Heart left ventricle (tissue), 16 donors: ENCODE results near the gene TMEM184B. TPM values are rescaled to one million over a fixed set of nuclear protein-coding genes. Genes with fewer than 3 reads are reported as not detected.

ENCODE experiments used
- ATAC-seq, 4 donors: fragments of 200-7000 bp; cut with Tn5 transposase; one replicate each; pipeline ENCODE4 v1.9.1; 2020 to 2022; ENCODE audit warnings: moderate library complexity in 4 of 4, mild to moderate bottlenecking in 3 of 4, moderate number of reproducible peaks in 1 of 4
- DNase-seq, 5 donors: peaks; one replicate each; pipeline ENCODE4 v3.0.0-alpha.2; 2020
- H3K27ac ChIP-seq, 12 donors: fragments of 200-600 bp; sonication (generic) in 4 of 12; one replicate each; pipeline versions ENCODE4 v1.5.0 to v1.8.0; 2016 to 2022; ENCODE audit warnings: mild to moderate bottlenecking in 2 of 12
- H3K27me3 ChIP-seq, 9 donors: fragments of 200-600 bp; sonication (generic) in 2 of 9; one replicate each; pipeline versions ENCODE4 v1.5.1 to v1.8.0; 2016 to 2022; ENCODE audit warnings: mild to moderate bottlenecking in 3 of 9
- H3K36me3 ChIP-seq, 9 donors: fragments of 200-600 bp; sonication (generic) in 2 of 9; one replicate each; pipeline versions ENCODE4 v1.5.0 to v1.8.0; 2018 to 2022; ENCODE audit warnings: mild to moderate bottlenecking in 2 of 9
- H3K4me1 ChIP-seq, 12 donors: fragments of 200-600 bp; sonication (generic) in 4 of 12; one replicate each; pipeline versions ENCODE4 v1.5.0 to v1.8.0; 2016 to 2022; ENCODE audit warnings: mild to moderate bottlenecking in 3 of 12
- H3K4me3 ChIP-seq, 12 donors: fragments of 200-600 bp; sonication (generic) in 4 of 12; one replicate each; pipeline versions ENCODE4 v1.5.0 to v1.8.0; 2017 to 2022; ENCODE audit warnings: mild to moderate bottlenecking in 9 of 12, moderate library complexity in 4 of 12
- H3K9me3 ChIP-seq, 12 donors: fragments of 200-600 bp; sonication (generic) in 4 of 12; one replicate each; pipeline versions ENCODE4 v1.5.0 to v1.8.0; 2016 to 2022; ENCODE audit warnings: mild to moderate bottlenecking in 1 of 12
- POLR2A ChIP-seq, 2 donors: fragments of 450-650 bp; IDR thresholded peaks; one replicate each; pipeline ENCODE4 v1.6.1; 2017; ENCODE audit warnings: antibody characterized with exemption in 2 of 2, mild to moderate bottlenecking in 2 of 2, moderate library complexity in 2 of 2
- WGBS, 4 donors: extraction: QIAGEN DNeasy Blood & Tissue Kit in 2 of 4; methylation state at CpG; one replicate each; pipeline versions ENCODE4 v1.1.5 to v1.1.7; 2013 to 2018; 5-methylcytosine and 5-hydroxymethylcytosine counted together
- intact Hi-C, 10 donors: fragments of 100-400 bp; cut with DNase I; formaldehyde crosslinking; loops; one replicate each; pipeline versions ENCODE4 v1.11.1 to v1.14.2; 2022
- polyA plus RNA-seq, 2 donors: library from polyadenylated mRNA; stranded (reverse); fragments of 200-250 nt; gene quantifications; one replicate each; pipeline ENCODE4 v1.2.3, GENCODE V29; 2013
- total RNA-seq, 9 donors: library from RNA; depleted of rRNA in 2 of 9; stranded (reverse); fragments of >200 nt in 2 of 9; fragmentation: NEBNext Ultra II Directional in 3 of 9; extraction: Animal tissue kit (Norgen Biotek cat#: 25700) in 3 of 9; gene quantifications; one replicate each; pipeline versions ENCODE4 v1.1.0 to v1.2.4, GENCODE V29; 2016 to 2023
- TF ChIP-seq, protein P1 (sequence below), 12 donors: fragments of 200-600 bp; sonication (generic) in 4 of 12; IDR thresholded peaks; one replicate each; pipeline versions ENCODE4 v1.5.0 to v1.8.0; 2018 to 2022; ENCODE audit warnings: antibody characterized with exemption in 12 of 12, mild to moderate bottlenecking in 5 of 12
- donor health status: ischemic (EF 13 %, LVEDD 7.1; RV severe dilation, severe dysfunction).
- donor health status: healthy with polysubstance abuse.
- donor health status: DM: no; HTN: yes; CAD: no.
- donor health status: DM: no; HTN: no; CAD: no.
- donor health status: ischemic (EF 25% LVEDD 6.9; RV normal size, moderate dysfunction).
- donor health status: ischemic (EF 25% LVEDD 5.7; RV mildly dilated, moderate dysfunction).
- donor health status: healthy.
- donor health status: DM: yes; HTN: yes; CAD: no.
- donor health status: ischemic (EF 35%, LVEDD 5.7; RV mildly dilated, moderate dysfunction).
- donor health status: nonischemic (EF 11% LVEDD 7.7; RV severe dilation, severe dysfunction).
- donor health status: DM: yes; HTN: yes; CAD: no.
- donor health status: PGD.
- donor health status: ischemic (EF 29% LVEDD 5.4; RV normal size, mild dysfunction).
- donor health status: nonischemic (EF 23%, LVEDD 6.1; RV moderate dilation, normal function).

TMEM184B gene
- total and polyA plus RNA-seq, 11 donors = 19.5 to 103 (median 47.0) TPM

DNA sequence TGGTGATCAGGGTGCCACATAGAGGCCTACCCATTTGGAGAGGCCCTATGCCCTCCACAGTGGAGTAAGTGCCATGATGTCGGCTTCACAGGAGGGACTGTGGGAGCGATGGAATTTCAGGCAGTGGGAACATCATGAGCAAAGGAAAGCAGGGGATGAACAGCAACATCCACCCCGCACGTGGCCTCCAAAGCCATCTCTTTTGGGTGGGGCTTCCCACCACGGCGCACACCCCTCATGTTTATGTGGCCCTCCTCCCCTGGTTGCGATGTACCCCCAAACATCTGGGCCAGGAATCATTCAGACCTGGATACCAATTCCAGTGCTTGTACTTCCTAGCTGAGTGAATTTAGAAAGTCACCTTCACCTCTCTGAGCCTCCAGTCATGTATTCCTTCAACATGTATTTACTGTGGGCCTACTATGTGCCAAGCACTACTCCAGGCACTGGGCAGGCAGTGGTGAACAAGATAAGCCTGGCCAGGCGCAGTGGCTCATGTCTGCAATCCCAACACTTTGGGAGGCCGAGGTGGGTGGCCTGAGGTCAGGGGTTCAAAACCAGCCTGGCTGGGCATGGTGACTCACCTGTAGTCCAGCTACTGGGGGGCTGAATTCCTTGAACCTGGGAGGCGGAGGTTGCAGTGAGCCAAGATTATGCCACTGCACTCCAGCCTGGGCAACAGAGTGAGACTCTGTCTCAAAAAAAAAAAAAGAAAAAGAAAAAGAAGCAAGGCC lies 72.8 kb downstream of the TMEM184B start:
- WGBS, 4 donors = 79 to 90% (median 86%) methylated on average over 10 of the region's 10 CpGs
- TF ChIP-seq POLR2A (IDR thresholded peaks at IDR 0.05) = no peak
- TF ChIP-seq, protein P1, sequence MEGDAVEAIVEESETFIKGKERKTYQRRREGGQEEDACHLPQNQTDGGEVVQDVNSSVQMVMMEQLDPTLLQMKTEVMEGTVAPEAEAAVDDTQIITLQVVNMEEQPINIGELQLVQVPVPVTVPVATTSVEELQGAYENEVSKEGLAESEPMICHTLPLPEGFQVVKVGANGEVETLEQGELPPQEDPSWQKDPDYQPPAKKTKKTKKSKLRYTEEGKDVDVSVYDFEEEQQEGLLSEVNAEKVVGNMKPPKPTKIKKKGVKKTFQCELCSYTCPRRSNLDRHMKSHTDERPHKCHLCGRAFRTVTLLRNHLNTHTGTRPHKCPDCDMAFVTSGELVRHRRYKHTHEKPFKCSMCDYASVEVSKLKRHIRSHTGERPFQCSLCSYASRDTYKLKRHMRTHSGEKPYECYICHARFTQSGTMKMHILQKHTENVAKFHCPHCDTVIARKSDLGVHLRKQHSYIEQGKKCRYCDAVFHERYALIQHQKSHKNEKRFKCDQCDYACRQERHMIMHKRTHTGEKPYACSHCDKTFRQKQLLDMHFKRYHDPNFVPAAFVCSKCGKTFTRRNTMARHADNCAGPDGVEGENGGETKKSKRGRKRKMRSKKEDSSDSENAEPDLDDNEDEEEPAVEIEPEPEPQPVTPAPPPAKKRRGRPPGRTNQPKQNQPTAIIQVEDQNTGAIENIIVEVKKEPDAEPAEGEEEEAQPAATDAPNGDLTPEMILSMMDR (IDR thresholded peaks at IDR 0.05) = no peak
- H3K9me3 ChIP-seq = no peaks in the 10 kb centered on the region

DNA sequence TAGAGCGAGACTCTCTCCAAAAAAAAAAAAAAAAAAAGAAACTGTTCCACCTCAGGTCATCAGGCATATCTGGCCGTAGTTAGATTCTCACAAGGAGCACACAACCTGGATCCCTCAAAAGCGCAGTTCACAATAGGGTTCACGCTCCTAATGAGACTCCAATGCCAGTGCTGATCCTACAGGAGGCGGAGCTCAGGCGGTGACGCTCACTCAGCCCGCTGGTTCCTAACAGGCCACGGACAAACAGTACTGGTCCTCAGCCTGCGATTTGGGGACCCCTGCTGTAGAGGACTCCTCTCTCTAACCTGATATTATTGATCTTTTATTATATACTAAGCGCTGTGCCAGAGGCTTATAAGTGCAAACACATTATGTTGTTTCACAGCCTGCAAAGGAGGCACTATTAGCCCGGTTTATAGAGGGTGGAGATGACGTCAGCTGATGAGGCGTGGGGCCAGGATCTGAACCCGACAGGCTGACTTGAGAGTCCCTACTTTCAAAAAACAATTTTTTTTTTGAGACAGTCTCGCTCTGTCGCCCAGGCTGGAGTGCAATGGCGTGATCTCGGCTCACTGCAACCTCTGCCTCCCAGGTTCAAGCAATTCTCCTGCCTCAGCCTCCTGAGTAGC lies 75.9 kb downstream of the TMEM184B start:
- WGBS, 4 donors = 74 to 79% (median 77%) methylated on average over 19 of the region's 19 CpGs
- no peak for ATAC-seq

More for the DNA sequence above, 72.8 kb downstream of the TMEM184B start:
- peaks cover 6 to 33% (median 23%) of the 10 kb centered on the region in 12 donors for H3K4me1 ChIP-seq
- no peak overlapping the region for H3K27ac ChIP-seq
- no peaks in the 10 kb centered on the region for H3K27me3 ChIP-seq
- no peaks in the 10 kb centered on the region for H3K36me3 ChIP-seq
- DNase-seq (no peak), ATAC-seq (no peak)
- no peak overlapping the region for H3K4me3 ChIP-seq
- intact Hi-C loops = loop anchor here in 6 of 10 donors (5.0 to 10.0 kb wide), 4 partner anchors 67 to 85 kb away; partner anchors contain the start of genes BAIAP2L2 (in 2 of the 6) and TMEM184B (in 1 of the 6)

DNA sequence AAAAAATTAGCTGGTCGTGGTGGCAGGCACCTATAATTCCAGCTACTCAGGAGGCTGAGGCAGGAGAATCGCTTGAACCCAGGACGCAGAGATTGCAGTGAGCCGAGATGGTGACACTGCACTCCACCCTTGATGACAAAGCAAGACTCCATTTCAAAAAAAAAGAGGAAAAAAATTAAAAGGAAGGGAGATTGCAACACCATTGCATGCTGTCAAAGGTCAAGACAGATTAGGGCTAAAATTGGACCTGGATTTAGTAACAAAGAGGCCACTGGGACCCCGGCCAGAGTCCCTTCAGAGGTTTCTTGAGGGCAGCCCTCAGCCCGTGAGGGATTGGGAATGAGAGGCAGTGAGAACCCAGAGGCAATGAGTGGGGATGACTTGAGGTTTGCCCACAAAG lies 79.2 kb downstream of the TMEM184B start:
- ATAC-seq (peak in 3 of 4 donors; percentile 51 to 60 (median 57)), DNase-seq (peak in 1 of 5 donors; percentile 62)
- H3K9me3 ChIP-seq = no peaks in the 10 kb centered on the region
- 60 to 67% (median 64%) methylated on average over 6 of the region's 6 CpGs for WGBS, 4 donors
- intact Hi-C loops = no loop called here
- no peak overlapping the region for H3K4me3 ChIP-seq
- TF ChIP-seq, protein P1 (IDR thresholded peaks at IDR 0.05) = no peak
- no peak for TF ChIP-seq POLR2A (IDR thresholded peaks at IDR 0.05)
- H3K27ac ChIP-seq = no peak overlapping the region
- peaks cover 0 to 13% (median 4%) of the 10 kb centered on the region in 12 donors for H3K4me1 ChIP-seq
- no peaks in the 10 kb centered on the region for H3K27me3 ChIP-seq
- H3K36me3 ChIP-seq = no peaks in the 10 kb centered on the region

More for the DNA sequence above, 75.9 kb downstream of the TMEM184B start:
- no peak overlapping the region for H3K27ac ChIP-seq
- H3K4me3 ChIP-seq = no peak overlapping the region
- H3K27me3 ChIP-seq = no peaks in the 10 kb centered on the region
- no peaks in the 10 kb centered on the region for H3K9me3 ChIP-seq
- no peak for DNase-seq
- H3K4me1 ChIP-seq = peaks cover 0 to 17% (median 5%) of the 10 kb centered on the region in 12 donors
- TF ChIP-seq POLR2A (IDR thresholded peaks at IDR 0.05) = no peak
- TF ChIP-seq, protein P1 (IDR thresholded peaks at IDR 0.05) = no peak
- H3K36me3 ChIP-seq = no peaks in the 10 kb centered on the region
- intact Hi-C loops = no loop called here

DNA sequence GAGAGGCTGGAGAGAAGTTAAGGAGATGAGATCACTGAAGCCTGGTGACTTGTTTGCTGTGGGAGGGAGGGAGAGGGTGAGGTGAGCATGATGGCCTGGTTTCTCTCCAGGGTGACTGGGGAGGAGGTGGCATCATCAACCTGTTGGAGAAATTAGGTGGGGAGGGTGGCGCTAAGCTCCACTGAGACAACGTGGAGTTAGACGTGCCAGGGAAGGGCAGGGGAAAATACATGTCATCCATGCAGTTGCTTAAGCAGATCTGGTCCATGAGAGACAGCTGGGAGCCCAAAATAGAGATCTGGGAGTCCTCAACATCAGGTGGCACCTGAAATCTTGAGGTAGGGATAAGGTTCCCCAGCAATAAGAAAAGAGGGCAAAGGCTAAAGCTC lies 80.3 kb downstream of the TMEM184B start:
- WGBS, 4 donors = 85 to 91% (median 88%) methylated on average over 3 of the region's 3 CpGs
- TF ChIP-seq POLR2A (IDR thresholded peaks at IDR 0.05) = no peak
- TF ChIP-seq, protein P1 (IDR thresholded peaks at IDR 0.05) = no peak
- DNase-seq = no peak
- H3K36me3 ChIP-seq = no peaks in the 10 kb centered on the region
- no peaks in the 10 kb centered on the region for H3K27me3 ChIP-seq
- no peak overlapping the region for H3K27ac ChIP-seq
- no peak overlapping the region for H3K4me3 ChIP-seq
- ATAC-seq = no peak
- peaks cover 0 to 13% (median 4%) of the 10 kb centered on the region in 12 donors for H3K4me1 ChIP-seq
- H3K9me3 ChIP-seq = no peaks in the 10 kb centered on the region
- intact Hi-C loops = no loop called here
